Measurements from ENCODE around the gene SLC25A33. TPM values are rescaled to one million over a fixed set of nuclear protein-coding genes. Genes with fewer than 3 reads are reported as not detected.

Gene SLC25A33
- total RNA-seq, 2 donors from 2014 or later: 4.1 to 12.3 TPM

DNA sequence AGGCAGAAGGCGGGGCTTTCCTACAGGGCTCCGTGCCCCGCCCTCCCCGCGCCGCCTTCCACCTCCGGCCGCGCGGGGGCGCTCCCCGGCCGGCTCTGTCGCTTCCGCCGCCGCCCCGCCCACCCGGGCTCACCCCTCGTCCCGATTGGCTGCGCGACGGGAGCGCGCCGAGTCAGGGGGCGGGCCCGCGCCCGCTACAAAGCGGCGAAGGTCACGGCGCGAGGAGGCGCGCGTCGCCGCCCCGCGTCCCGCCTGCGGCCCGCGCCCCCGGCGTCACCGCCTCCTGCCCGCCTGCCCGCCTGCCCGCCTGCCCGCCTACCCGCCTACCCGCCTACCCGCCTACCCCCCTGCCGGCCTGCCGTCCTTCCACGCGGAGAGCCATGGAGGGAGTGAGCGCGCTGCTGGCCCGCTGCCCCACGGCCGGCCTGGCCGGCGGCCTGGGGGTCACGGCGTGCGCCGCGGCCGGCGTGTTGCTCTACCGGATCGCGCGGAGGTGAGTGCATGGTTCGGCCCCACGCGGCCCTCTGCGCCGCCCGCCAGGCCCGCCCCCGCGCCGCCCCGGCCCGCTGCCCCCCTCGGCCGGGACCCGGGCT is 49.4 kb downstream of the SLC25A33 start, which contains the start of gene TMEM201:
Gene TMEM201, plus strand, starts transcription at position 361 of the 593 bp plus-strand sequence. Its CDS starts 20 bp downstream, at position 381.
- DNase-seq (ENCODE audit: low spot score): peak; percentile 76
- Histone ChIP-seq H3K9me3 (no peaks in the 10 kb centered on the region), H3K27ac (peak within 1 kb of the TSS in 1 of 2 donors; percentile 30), H3K27me3 (replicated peaks; ENCODE audit: insufficient read depth) (no peaks in the 10 kb centered on the region), H3K4me1 (ENCODE audit: control insufficient read depth in 1 of 2, low read depth in 2 of 2) (peaks cover 5 to 24% of the 10 kb centered on the region in 2 donors), H3K36me3 (no peaks in the 10 kb centered on the region), H3K4me3 (peak within 1 kb of the TSS; percentile 89)
- ATAC-seq (ENCODE audit: insufficient number of reproducible peaks, low FRiP score, low read depth): peak; percentile 93
- TF ChIP-seq, protein P1, sequence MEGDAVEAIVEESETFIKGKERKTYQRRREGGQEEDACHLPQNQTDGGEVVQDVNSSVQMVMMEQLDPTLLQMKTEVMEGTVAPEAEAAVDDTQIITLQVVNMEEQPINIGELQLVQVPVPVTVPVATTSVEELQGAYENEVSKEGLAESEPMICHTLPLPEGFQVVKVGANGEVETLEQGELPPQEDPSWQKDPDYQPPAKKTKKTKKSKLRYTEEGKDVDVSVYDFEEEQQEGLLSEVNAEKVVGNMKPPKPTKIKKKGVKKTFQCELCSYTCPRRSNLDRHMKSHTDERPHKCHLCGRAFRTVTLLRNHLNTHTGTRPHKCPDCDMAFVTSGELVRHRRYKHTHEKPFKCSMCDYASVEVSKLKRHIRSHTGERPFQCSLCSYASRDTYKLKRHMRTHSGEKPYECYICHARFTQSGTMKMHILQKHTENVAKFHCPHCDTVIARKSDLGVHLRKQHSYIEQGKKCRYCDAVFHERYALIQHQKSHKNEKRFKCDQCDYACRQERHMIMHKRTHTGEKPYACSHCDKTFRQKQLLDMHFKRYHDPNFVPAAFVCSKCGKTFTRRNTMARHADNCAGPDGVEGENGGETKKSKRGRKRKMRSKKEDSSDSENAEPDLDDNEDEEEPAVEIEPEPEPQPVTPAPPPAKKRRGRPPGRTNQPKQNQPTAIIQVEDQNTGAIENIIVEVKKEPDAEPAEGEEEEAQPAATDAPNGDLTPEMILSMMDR (IDR thresholded peaks at IDR 0.05): peak; percentile 71

DNA sequence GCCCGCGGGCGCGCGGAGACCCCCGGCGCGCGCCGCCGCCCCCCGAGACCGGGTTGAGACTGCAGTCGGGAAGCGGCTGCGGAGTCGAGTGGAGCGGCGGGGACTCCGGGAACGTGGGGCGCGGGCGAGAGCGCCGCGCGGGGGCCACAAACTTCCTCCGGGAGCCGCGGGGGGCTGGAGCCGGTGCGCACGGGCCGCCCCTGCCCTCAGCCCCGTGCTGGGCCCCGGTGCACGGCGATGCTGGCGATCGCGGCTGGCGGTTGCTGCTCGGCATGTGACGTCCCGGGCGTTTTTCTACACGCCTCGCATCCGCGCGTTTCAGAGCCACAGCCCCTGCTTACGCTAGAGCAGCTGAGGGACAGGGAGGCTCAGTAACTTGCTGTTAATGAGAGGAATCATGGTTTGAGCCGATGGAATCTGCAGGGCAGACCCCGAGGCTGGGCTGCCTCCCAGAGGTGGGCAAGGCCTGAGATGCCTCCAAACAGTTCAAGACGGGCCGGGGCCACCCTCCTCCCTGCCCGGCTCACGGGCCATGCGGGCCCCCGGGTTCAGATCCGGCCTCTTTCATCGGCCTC is 50.0 kb downstream of the SLC25A33 start:
- ATAC-seq (ENCODE audit: insufficient number of reproducible peaks, low FRiP score, low read depth) (no peak), DNase-seq (ENCODE audit: low spot score) (no peak)
- no peaks in the 10 kb centered on the region for H3K36me3 ChIP-seq
- peak overlapping the region; percentile 89 for H3K4me3 ChIP-seq
- H3K4me1 ChIP-seq (ENCODE audit: control insufficient read depth in 1 of 2, low read depth in 2 of 2): peaks cover 5 to 24% of the 10 kb centered on the region in 2 donors
- no peaks in the 10 kb centered on the region for H3K9me3 ChIP-seq
- H3K27ac ChIP-seq: peak overlapping the region in 1 of 2 donors; percentile 30
- TF ChIP-seq, protein P1 (IDR thresholded peaks at IDR 0.05): no peak
- H3K27me3 ChIP-seq (replicated peaks; ENCODE audit: insufficient read depth): no peaks in the 10 kb centered on the region

DNA sequence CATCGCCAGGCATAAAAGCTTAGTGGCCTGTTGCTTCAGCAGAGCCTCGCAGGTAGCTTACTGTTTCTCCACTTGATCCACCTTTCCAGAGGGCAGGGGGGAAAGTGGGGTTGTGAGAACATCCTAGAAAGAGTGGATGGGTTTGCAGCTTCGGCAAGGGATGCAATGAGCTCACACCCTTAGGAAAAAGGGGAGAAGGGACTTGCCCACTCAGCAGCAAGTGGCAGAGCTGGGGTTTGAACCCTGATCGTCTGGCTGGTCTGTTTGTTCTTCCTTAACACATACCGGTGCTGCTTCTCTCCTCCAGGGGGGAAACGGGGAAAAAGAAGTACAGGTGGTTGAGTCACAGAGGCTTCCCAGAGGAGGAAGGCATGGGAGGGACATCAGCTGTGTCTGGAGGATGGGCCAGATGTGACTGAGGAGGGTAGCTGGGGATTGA is 50.5 kb downstream of the SLC25A33 start:
- Histone ChIP-seq H3K9me3 (no peaks in the 10 kb centered on the region), H3K27me3 (replicated peaks; ENCODE audit: insufficient read depth) (no peaks in the 10 kb centered on the region), H3K36me3 (no peaks in the 10 kb centered on the region), H3K4me3 (peak overlapping the region; percentile 89), H3K27ac (no peak overlapping the region), H3K4me1 (ENCODE audit: control insufficient read depth in 1 of 2, low read depth in 2 of 2) (peaks cover 5 to 24% of the 10 kb centered on the region in 2 donors)
- TF ChIP-seq, protein P1 (IDR thresholded peaks at IDR 0.05): no peak
- no peak for DNase-seq (ENCODE audit: low spot score)
- ATAC-seq (ENCODE audit: insufficient number of reproducible peaks, low FRiP score, low read depth): no peak

DNA sequence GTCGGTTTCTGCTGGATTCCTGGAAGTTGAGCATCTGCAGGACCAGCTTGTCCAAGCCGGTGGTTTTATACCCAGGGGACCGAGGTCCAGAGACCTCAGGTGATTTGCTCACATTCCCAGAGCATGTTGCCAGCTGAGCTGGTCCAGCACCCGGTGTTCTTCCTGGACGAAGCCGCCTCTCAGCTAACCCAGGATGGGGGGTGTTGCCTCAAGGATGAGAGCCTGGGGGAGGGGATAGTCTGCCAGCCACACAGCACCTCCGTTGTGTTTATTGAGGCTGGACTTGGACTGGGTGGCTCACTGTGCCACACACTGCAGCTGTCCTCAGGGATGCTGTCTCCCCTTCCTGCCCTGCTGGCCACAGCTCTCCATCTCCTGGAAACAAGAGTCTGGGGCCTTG is 50.9 kb downstream of the SLC25A33 start:
- H3K4me3 ChIP-seq: no peak overlapping the region
- H3K27me3 ChIP-seq (replicated peaks; ENCODE audit: insufficient read depth): no peaks in the 10 kb centered on the region
- no peak overlapping the region for H3K27ac ChIP-seq
- DNase-seq (ENCODE audit: low spot score) (no peak), ATAC-seq (ENCODE audit: insufficient number of reproducible peaks, low FRiP score, low read depth) (no peak)
- peaks cover 5 to 24% of the 10 kb centered on the region in 2 donors for H3K4me1 ChIP-seq (ENCODE audit: control insufficient read depth in 1 of 2, low read depth in 2 of 2)
- no peaks in the 10 kb centered on the region for H3K9me3 ChIP-seq
- TF ChIP-seq, protein P1 (IDR thresholded peaks at IDR 0.05): no peak
- H3K36me3 ChIP-seq: no peaks in the 10 kb centered on the region

DNA sequence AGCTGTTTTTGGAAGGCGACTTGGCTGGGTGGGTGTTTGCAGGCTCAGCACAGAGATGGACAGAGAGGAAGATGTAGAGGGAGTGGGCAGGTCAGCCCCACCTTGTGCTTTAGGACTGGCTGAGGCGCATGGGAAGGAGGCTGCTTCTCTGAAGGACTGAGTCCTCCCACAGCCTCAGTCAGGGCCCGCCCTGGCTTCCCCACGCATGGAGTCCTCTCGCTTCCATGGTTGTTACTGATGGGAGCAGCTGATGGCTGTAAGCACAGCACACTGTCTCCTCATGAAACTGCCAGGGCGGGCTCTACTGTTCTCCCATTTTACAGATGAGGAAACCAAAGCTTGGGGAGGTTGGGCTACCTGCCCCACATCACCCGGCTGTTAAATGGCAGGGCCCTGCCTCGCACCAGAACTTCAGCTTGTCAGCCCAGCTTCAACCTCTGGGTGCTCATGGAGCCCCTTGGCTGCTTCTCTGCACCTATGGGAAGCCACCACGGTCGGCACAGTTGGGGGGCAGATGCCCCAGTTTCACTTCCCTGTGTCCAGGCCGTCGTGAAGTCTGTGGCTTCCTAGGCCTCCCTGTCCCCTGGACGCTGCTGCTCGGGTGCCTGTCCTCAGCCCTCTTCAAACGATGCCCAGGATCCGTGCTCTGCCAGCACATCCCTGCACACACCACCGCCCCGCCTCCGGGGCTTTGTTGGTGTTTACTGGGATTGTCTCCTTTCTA is 51.8 kb downstream of the SLC25A33 start:
- no peaks in the 10 kb centered on the region for H3K36me3 ChIP-seq
- no peak overlapping the region for H3K4me3 ChIP-seq
- ATAC-seq (ENCODE audit: insufficient number of reproducible peaks, low FRiP score, low read depth): no peak
- no peak for DNase-seq (ENCODE audit: low spot score)
- H3K27me3 ChIP-seq (replicated peaks; ENCODE audit: insufficient read depth): no peaks in the 10 kb centered on the region
- H3K9me3 ChIP-seq: no peaks in the 10 kb centered on the region
- TF ChIP-seq, protein P1 (IDR thresholded peaks at IDR 0.05): no peak
- H3K27ac ChIP-seq: no peak overlapping the region
- peaks cover 5 to 24% of the 10 kb centered on the region in 2 donors for H3K4me1 ChIP-seq (ENCODE audit: control insufficient read depth in 1 of 2, low read depth in 2 of 2)
